OCI-LY7 (cell line): ENCODE results near the gene DOCK3.

ENCODE experiments used
- EZH2phosphoT487 ChIP-seq: fragments of 200-600 bp; sonication (generic); IDR thresholded peaks from 2 replicates; pipeline ENCODE4 v1.6.1; 2018; ENCODE audit warnings: low read depth, borderline replicate concordance, mild to moderate bottlenecking, mixed run types, antibody characterized with exemption, low read length, moderate library complexity, mixed read lengths
- TF ChIP-seq, protein P1 (sequence below): fragments of 200-600 bp; sonication (generic); conservative IDR thresholded peaks from 2 replicates; pipeline ENCODE4 v1.5.1; 2014; ENCODE audit warnings: mild to moderate bottlenecking, antibody characterized with exemption, low read length, moderate library complexity, mixed read lengths

DNA sequence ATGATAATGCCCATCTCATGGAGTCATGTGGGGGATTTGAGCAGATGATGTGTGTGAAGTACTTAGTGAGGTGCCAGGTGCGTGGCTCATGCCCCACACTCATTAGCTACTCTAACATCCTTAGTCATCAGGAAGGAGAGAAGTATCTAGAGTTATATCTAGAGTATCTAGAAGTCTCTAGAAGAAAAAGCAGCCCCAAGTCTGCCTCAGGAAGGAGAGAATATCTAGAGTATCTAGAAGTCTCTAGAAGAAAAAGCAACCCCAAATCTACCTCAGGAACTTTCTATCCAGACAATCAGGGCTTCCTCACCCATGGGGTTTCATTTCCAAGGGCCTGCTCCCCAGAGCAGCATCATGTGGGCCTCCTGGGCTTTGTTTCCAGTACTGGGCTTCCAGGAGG lies 24.7 kb upstream of the DOCK3 start:
- TF ChIP-seq, protein P1, sequence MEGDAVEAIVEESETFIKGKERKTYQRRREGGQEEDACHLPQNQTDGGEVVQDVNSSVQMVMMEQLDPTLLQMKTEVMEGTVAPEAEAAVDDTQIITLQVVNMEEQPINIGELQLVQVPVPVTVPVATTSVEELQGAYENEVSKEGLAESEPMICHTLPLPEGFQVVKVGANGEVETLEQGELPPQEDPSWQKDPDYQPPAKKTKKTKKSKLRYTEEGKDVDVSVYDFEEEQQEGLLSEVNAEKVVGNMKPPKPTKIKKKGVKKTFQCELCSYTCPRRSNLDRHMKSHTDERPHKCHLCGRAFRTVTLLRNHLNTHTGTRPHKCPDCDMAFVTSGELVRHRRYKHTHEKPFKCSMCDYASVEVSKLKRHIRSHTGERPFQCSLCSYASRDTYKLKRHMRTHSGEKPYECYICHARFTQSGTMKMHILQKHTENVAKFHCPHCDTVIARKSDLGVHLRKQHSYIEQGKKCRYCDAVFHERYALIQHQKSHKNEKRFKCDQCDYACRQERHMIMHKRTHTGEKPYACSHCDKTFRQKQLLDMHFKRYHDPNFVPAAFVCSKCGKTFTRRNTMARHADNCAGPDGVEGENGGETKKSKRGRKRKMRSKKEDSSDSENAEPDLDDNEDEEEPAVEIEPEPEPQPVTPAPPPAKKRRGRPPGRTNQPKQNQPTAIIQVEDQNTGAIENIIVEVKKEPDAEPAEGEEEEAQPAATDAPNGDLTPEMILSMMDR = no peak
- TF ChIP-seq EZH2phosphoT487 = no peak
